Stimulated activated naive CD4-positive, alpha-beta T cell (primary cell): Measurements from ENCODE around the gene SPTLC1.

Experiments used
- DNase-seq, 6 experiments: peaks; one replicate each; lab custom pipeline; 2025; lab: John Stamatoyannopoulos, UW

SPTLC1 gene

GRCh38 chr9:92095236-92095635, 20.0 kb downstream of the SPTLC1 start:
- no peak for DNase-seq

- no peak for DNase-seq
Observed at GRCh38 chr9:92094655-92095054, 20.6 kb downstream of the SPTLC1 start.

GRCh38 chr9:92077888-92078287, 37.3 kb downstream of the SPTLC1 start:
- no peak for DNase-seq

- DNase-seq, result no peak
Observed at GRCh38 chr9:92071634-92072033, 43.6 kb downstream of the SPTLC1 start.

GRCh38 chr9:92066168-92066567, 49.0 kb downstream of the SPTLC1 start:
- DNase-seq, result no peak

GRCh38 chr9:92064711-92065110, 50.5 kb downstream of the SPTLC1 start:
- no peak for DNase-seq

GRCh38 chr9:92061184-92061583, 54.0 kb downstream of the SPTLC1 start:
- DNase-seq, result no peak

GRCh38 chr9:92059661-92060060, 55.6 kb downstream of the SPTLC1 start:
- DNase-seq, result no peak

GRCh38 chr9:92058723-92059444, 56.3 kb downstream of the SPTLC1 start:
- DNase-seq, result no peak

GRCh38 chr9:92058026-92058425, 57.2 kb downstream of the SPTLC1 start:
- no peak for DNase-seq

- no peak for DNase-seq
Observed at GRCh38 chr9:92057226-92057625, 58.0 kb downstream of the SPTLC1 start.

GRCh38 chr9:92055624-92056023, 59.6 kb downstream of the SPTLC1 start:
- no peak for DNase-seq

GRCh38 chr9:92048924-92049625, 66.1 kb downstream of the SPTLC1 start:
- DNase-seq, result no peak

GRCh38 chr9:92047500-92047899, 67.7 kb downstream of the SPTLC1 start:
- DNase-seq, result no peak

GRCh38 chr9:92046676-92047075, 68.5 kb downstream of the SPTLC1 start:
- no peak for DNase-seq

- DNase-seq, result no peak
Observed at GRCh38 chr9:92044936-92045335, 70.3 kb downstream of the SPTLC1 start.

- no peak for DNase-seq
Observed at GRCh38 chr9:92043002-92043401, 72.2 kb downstream of the SPTLC1 start.

GRCh38 chr9:92042260-92042659, 73.0 kb downstream of the SPTLC1 start:
- no peak for DNase-seq

GRCh38 chr9:92036756-92037155, 78.5 kb downstream of the SPTLC1 start:
- no peak for DNase-seq

GRCh38 chr9:92036411-92036746, 78.8 kb downstream of the SPTLC1 start:
- DNase-seq, result no peak

GRCh38 chr9:92035687-92036410, 79.4 kb downstream of the SPTLC1 start:
- DNase-seq, result no peak

- no peak for DNase-seq
Observed at GRCh38 chr9:92035146-92035545, 80.1 kb downstream of the SPTLC1 start.

- no peak for DNase-seq
Observed at GRCh38 chr9:92033991-92034390, 81.2 kb downstream of the SPTLC1 start.
